ENCODE measurements around the gene POLE.

The POLE gene, protein sequence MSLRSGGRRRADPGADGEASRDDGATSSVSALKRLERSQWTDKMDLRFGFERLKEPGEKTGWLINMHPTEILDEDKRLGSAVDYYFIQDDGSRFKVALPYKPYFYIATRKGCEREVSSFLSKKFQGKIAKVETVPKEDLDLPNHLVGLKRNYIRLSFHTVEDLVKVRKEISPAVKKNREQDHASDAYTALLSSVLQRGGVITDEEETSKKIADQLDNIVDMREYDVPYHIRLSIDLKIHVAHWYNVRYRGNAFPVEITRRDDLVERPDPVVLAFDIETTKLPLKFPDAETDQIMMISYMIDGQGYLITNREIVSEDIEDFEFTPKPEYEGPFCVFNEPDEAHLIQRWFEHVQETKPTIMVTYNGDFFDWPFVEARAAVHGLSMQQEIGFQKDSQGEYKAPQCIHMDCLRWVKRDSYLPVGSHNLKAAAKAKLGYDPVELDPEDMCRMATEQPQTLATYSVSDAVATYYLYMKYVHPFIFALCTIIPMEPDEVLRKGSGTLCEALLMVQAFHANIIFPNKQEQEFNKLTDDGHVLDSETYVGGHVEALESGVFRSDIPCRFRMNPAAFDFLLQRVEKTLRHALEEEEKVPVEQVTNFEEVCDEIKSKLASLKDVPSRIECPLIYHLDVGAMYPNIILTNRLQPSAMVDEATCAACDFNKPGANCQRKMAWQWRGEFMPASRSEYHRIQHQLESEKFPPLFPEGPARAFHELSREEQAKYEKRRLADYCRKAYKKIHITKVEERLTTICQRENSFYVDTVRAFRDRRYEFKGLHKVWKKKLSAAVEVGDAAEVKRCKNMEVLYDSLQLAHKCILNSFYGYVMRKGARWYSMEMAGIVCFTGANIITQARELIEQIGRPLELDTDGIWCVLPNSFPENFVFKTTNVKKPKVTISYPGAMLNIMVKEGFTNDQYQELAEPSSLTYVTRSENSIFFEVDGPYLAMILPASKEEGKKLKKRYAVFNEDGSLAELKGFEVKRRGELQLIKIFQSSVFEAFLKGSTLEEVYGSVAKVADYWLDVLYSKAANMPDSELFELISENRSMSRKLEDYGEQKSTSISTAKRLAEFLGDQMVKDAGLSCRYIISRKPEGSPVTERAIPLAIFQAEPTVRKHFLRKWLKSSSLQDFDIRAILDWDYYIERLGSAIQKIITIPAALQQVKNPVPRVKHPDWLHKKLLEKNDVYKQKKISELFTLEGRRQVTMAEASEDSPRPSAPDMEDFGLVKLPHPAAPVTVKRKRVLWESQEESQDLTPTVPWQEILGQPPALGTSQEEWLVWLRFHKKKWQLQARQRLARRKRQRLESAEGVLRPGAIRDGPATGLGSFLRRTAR (N-terminal part only)

DNA sequence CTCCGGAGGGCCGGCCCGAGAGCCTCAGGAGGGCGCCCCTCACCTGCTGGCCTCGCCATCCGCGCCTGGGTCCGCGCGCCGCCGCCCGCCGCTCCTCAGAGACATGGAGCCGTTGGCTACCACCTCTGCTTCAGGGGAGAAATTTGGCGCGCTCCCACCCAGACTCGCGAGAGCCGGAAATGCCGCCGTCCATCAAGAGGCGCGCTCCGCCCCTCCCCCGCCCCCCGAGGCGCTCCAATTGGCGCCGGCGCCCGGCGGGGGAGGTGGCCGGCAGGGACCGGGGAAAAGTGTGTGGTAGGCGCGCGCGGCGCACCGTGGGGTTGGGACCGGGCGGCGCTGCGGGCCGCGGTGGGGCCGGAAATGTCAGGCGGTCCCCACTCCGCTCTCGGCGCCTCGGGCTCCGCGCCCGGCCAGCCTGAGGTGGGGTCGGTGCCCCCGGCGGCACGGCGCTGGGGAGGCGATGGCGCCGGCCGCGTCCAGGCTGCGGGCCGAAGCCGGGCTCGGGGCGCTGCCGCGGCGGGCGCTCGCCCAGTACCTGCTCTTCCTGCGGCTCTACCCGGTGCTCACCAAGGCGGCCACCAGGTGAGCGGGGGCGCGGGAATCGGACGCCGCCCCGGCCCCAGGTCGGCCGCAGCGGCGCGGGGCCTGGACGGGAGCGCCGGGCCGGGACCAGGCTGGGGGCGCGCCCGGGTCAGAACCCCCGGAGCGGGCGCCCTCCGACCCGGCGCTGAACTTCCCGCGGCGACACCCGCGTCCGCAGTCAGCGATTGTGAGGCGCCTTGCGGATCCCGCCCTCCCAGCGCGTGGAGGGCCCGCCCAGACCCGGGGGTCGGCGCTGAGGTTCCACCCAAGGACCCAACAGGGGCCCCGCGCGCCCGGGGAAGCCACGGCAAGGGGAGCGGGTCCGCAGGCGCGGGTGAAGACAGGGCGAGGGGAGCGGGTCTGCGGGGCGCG, at the start of gene POLE, which contains the start of gene PXMP2:
TSS of gene POLE (minus strand) at position 132 of the 954 bp plus-strand sequence. CDS start at position 105, 27 bp downstream.
TSS of gene PXMP2 (plus strand) at position 377 of the 954 bp plus-strand sequence. CDS start at position 461, 84 bp downstream.
- DNase-seq, result peak; percentile 96

GRCh38 chr12:132736913-132737312, 49.8 kb upstream of the POLE start:
- DNase-seq, result no peak

DNA sequence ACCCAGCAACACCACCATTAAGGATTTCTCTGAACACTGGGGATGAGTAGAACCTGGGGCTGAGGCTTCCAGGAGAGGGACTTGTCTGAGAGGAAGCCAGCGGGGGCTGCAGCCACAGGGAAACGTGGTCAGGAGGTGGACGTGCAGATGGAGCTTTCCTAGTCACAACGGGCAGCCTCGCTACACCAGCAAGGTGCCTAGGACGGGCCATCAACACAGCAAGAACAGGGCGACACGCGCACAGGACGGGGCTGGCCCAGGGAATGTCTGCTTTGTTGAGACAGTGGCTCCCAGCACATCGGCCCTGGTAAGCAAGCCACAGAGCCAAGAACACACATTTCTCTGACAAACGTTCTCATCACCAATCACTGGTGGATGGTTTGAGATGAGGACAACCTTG, 49.2 kb upstream of the POLE start:
- no peak for DNase-seq

GRCh38 chr12:132735496-132735895, 48.4 kb upstream of the POLE start:
- no peak for DNase-seq

DNA sequence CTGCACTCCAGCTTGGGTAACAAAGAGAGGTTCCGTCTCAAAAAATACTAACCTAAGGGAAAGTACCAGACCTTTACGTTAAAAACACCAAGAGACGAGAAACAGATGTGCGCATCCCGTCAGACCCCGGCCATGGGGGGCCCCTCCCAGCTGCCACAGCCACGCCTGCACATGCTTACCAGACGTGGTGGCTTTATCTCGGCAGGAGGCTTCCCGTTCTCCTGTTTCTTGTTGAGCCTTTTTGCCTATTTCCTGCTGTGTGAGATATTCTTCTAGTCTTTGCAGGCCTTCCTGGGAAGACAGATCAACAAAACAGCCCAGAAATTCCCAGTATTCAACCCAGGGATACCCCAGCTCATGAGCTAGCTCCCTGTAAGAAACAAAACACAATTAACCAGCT, 47.1 kb upstream of the POLE start:
- no peak for DNase-seq

- no peak for DNase-seq
Measured at GRCh38 chr12:132731574-132731973, 44.4 kb upstream of the POLE start.

- DNase-seq, result no peak
Measured at GRCh38 chr12:132730353-132730752, 43.2 kb upstream of the POLE start.

- no peak for DNase-seq
Measured at GRCh38 chr12:132729541-132730320, 42.6 kb upstream of the POLE start.

DNA sequence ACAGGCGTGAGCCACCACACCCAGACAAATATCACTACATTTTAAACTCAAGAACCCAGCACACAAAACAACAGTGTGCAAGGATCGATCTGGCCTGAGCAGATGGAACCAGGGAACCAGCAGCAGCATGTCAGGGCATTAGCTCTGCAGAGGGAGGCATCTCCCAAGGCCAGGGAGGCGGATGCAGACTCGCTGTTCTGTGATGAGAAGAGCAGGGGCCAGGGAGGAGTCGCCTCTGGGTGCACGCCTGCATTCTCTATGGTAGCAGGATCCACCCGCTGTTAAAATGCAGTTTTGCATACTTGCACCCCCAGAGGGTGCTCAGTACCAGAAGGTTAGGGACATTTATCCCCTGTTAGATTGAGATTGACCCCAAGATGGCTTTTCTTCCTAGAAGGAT, 41.4 kb upstream of the POLE start:
- no peak for DNase-seq

DNA sequence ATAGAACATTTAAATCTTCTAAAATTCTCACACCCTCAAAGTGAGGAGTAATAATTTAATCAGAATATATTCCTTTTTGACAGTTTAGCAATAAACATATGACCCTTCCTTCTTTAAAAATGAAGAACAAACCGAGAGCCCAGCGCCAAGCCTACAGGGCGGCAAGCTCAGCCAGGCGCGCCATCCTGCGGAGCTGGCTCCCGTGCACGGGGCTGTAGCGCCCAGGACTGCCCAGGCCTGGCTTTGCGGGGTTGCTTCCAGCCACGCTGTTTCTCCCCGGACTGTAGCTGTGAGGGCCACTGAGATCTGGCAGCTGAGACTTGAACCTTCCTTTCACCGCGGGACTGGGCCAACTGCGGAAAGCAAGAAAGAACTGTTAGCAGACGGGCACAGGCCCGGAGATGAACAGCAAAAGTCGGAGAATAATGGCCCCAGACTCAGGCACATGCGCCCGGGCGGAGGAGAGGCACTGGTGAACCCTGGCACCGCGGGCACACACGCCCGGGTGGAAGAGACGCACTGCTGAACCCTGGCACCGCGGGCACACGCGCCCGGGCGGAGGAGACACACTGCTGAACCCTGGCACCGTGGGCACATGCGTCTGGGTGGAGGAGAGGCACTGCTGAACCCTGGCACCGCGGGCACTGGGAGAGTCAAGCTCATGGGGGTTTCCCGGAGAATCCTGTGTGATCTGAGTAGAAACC, 40.1 kb upstream of the POLE start:
- DNase-seq, result no peak

GRCh38 chr12:132726386-132726785, 39.2 kb upstream of the POLE start:
- no peak for DNase-seq

GRCh38 chr12:132724506-132725241, 37.5 kb upstream of the POLE start:
- no peak for DNase-seq

DNA sequence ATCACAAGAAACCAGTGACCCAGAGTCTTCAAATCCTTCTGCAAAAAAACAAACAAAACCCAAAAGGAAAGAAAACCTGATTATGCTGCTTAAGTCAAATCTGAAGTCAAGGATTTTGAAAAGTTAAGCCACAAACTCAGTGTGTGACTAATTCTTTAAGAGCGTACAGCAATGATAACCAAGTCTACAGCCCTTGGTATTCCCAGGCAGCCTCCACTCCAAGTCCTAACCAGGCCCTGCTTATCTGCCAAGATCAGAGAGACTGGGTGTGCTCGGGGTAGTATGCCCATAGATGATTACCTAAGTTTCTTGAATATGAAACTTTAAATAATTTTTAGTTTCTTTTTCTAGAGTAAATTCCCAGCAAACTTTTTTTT, 36.6 kb upstream of the POLE start:
- DNase-seq, result no peak

GRCh38 chr12:132723015-132723763, 36.0 kb upstream of the POLE start:
- DNase-seq, result no peak

DNA sequence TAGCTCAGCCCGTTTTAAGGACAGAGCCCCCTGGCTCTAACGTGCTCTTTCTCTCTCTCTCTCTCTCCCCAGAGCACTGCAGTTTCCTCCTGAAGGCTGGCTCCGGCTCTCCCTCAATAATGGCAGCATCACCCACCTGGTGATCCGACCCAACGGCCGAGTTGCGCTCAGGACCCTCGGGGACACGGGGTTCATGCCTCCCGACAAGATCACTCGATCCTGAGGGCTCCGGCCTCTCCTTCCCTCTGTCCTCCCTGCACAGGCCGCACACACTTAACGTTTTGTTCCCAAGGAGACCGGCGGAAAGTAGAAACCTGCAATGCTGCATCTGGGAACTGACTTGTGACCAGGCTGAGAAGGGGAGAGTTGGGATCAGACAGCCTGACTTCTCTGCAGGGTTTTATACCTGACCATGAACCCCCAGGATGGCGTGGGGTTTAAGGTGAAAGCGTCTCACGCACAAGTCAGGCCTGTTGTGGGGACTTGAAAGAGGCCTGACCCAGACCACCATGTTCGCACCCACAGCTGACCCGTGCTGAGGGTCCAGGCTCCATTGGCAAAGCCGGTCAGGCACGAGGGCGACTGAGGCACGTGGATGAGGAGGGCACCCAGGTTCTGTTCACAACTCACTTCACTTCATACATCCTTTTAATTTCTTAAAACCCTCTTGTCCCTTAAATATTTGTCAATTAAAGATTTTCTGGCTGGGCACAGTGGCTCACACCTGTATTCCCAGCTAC, 33.6 kb upstream of the POLE start:
- no peak for DNase-seq

DNA sequence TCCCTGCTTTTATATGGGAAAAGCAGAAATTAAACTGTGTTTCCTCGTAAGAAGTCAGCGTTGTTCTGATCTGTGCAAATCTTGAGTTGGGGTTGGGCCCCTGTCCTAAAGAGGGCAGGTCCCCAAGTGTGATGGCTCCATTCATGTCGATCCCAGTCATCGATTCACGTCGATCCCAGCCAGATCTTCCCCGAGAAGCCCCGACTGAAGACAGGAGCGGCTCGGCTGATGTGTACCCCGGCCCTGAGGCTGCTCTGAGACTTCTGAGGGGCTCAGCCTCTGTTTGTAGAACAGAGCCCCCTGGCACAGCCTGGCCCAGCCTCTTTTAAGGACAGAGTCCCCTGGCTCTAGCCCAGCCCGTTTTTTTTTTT, 32.8 kb upstream of the POLE start:
- no peak for DNase-seq

DNA sequence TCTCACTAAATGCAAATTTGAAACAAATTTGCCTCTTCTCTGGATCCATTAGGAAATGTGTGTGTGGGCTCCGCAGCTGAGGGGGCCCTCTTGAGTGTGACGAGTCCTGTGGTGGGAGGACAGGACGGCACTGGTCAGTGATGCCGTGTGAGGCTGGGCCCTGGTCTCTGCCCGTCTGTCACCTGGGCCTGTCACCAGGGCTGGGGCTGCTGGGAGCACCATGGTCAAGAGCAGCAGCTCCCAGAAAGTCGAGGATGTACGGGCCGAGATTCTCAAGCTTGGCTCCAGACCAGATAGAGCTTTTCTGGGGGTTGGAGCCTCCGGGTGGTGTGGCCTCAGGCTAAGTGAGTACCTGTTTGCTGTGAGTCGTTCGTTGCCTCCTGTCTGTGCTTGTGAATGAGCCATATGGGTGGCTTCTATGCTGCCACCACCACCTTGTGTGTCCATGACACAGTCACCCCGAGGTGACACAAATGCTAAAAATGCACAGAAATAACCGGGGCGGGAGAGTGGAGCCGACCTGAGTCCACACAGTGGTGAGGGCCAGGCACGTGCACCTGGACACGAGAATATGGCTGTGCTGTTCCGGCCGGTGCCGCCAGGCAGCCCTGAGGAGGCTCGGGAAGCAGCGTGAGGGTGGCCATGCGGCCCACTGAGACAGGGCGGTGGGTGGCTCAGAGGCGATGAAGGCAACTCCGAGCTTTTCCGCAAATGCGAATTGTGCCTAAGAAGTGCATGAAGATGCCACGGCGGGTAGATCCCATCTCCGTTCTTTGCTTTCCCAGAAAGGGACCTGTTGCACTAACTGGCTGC, 32.2 kb upstream of the POLE start:
- no peak for DNase-seq
